ENCODE measurements around the gene ACOT9.
"Not testable (repeated sequence)": the region's sequence is repeated elsewhere in the genome, so short reads cannot be mapped to it uniquely, and the experiment has no call there.

ACOT9 gene

GRCh38 chrX:23699636-23700194 lies 43.4 kb downstream of the ACOT9 start:
- DNase-seq (ENCODE audit: low read depth in 2 of 2) = peak in 1 of 2 donors; percentile 11

DNA sequence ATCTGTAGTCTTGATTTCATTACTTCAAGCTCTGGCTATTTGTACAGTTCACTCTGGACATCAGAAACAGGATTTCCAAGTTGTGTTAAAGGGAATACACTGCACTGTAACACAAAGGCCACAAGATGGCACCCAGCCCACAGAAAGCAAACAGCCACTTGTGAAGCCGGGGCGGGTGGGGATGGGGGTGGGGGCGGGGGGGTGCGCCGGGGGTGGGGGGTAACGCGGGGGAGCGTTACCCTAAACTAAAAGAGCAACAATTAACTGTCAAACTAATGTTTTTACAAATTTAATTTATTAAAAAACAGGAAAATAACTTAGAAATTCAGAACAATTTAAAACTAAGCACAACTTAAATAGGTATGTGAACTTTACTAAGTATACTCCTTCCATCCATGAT lies 48.5 kb downstream of the ACOT9 start:
- no peak for DNase-seq (ENCODE audit: low read depth in 2 of 2)

- no peak for DNase-seq (ENCODE audit: low read depth in 2 of 2)
Measured at GRCh38 chrX:23692166-23692565, 50.9 kb downstream of the ACOT9 start.

- not testable (repeated sequence) for DNase-seq (ENCODE audit: low read depth in 2 of 2)
Measured at GRCh38 chrX:23676486-23676885, 66.6 kb downstream of the ACOT9 start.

DNA sequence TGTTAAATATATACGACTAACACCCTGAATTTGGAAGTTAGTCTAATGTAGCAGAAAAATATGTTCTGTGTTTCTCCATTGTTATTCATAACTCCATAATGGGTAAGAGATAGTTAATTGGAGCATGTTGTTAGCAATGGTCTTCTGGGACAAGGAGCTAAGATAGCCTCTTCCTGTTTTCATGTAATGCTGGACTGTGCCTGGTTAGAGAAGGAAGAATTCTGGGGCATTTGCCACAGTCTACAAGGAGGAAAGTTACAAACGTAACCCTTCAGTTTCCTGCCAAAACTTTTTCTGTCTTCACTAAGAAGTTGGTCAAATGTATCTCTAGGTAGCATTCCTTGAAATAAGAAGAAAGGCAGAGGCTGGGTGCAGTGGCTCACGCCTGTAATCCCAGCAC lies 70.0 kb downstream of the ACOT9 start:
- no peak for DNase-seq (ENCODE audit: low read depth in 2 of 2)

- no peak for DNase-seq (ENCODE audit: low read depth in 2 of 2)
Measured at GRCh38 chrX:23670528-23670927, 72.5 kb downstream of the ACOT9 start.

- no peak for DNase-seq (ENCODE audit: low read depth in 2 of 2)
Measured at GRCh38 chrX:23668335-23668734, 74.7 kb downstream of the ACOT9 start.

GRCh38 chrX:23667239-23668177 lies 75.6 kb downstream of the ACOT9 start, which contains the start of gene PRDX4:
Gene PRDX4, plus strand, starts transcription at chrX:23667493. Its CDS starts 78 bp downstream, at chrX:23667571.
- DNase-seq (ENCODE audit: low read depth in 2 of 2) = peak; percentile 62 to 70

- DNase-seq (ENCODE audit: low read depth in 2 of 2) = no peak
Measured at GRCh38 chrX:23666282-23666681, 76.8 kb downstream of the ACOT9 start.

DNA sequence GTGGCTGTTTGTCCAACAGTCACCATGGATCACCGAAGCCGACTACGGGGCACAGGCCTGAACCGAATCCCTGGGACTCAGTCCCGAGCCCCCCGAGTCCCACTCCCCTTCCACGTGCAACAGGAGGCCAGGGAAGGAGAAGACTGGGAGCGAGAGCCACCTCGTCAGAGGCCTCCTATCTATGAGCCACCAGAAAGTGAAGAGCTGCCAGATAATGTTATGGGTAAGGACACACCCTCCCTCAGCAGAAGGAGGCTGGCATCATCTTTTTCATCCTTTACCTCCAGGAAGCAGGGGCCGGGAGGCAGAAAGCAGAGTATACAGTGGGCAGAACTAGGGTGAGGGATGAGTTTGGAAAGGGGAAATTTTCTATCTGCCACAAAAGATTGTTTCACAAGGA lies 78.6 kb downstream of the ACOT9 start:
- DNase-seq (ENCODE audit: low read depth in 2 of 2) = no peak

DNA sequence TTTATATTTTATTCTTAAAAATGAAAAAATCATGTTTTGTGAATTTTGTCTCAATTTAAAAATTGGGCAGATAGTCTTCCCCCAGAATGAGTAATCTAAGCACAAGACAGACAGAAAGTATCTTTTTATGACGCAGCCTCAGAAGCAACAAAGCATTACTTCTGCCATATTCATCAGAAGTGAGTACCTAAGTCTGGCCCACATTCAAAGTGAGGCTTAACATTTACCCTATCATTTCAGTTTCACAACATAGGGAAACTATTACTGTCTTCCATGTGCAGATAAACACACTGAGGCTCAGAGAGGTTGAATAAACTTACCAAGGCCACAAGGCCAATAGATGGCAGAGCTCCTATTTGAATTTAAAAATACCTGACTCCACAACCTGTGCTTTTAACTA lies 80.2 kb downstream of the ACOT9 start:
- DNase-seq (ENCODE audit: low read depth in 2 of 2) = no peak

DNA sequence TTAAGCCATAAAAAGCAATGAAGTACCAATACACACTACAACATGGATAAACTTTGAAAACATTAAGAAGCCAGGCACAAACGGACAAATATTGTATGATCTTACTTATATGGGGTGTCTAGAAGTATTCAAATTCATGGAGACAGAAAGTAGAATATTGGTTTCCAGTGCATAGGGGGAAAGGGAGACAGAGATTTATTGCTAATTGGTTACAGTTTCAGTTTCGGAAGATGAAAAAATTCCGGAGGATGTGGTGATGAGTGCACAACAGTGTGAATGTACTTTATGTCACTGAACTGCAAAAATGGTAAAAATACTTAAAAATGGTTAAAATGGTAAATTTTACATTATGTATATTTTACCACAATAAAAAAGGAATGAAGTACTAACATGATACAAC lies 80.9 kb downstream of the ACOT9 start:
- DNase-seq (ENCODE audit: low read depth in 2 of 2) = no peak

GRCh38 chrX:23661671-23662070 lies 81.4 kb downstream of the ACOT9 start:
- no peak for DNase-seq (ENCODE audit: low read depth in 2 of 2)

DNA sequence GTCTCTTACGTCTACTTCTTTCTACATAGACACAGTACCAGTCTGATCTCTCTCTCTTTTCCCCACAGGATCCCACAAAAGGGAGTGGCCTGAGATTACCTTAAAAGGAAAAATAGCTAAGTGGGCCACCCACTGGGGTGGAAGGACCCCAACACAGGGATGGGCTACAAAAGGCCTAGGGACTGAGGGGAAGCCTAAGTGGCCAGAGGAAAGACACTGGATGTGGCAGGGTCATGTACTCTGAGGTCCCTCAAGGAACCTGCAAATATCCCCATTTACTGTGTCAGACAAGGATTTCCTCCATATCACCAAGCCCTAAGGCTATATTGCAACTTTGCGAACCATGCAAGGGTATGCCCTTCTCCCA lies 82.3 kb downstream of the ACOT9 start:
- no peak for DNase-seq (ENCODE audit: low read depth in 2 of 2)

DNA sequence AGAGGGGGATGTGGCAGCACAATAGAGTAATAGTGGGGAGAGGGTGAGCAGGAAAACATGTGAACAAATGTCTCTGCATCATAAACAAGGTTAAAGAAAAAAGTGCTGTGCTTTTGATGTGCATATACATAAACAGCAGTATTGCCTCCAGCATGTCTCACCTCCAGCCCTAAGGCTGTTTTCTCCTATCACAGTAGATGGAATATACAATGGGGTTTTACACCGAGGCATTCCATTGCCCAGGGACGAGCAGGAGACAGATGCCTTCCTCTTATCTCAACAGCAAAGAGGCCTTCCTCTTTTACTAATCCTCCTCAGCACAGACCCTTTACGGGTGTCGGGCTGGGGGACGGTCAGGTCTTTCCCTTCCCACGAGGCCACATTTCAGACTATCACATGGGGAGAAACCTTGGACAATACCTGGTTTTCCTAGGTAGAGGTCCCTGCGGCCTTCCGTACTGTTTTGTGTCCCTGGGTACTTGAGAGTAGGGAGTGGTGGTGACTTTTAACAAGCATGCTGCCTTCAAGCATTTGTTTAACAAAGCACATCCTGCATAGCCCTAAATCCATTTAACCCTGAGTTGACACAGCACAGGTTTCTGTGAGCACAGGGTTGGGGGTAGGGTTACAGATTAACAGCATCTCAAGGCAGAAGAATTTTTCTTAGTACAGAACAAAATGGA lies 82.9 kb downstream of the ACOT9 start:
- DNase-seq (ENCODE audit: low read depth in 2 of 2) = not testable (repeated sequence)

GRCh38 chrX:23659339-23659738 lies 83.7 kb downstream of the ACOT9 start:
- DNase-seq (ENCODE audit: low read depth in 2 of 2) = no peak

GRCh38 chrX:23656684-23657083 lies 86.4 kb downstream of the ACOT9 start:
- DNase-seq (ENCODE audit: low read depth in 2 of 2) = no peak

DNA sequence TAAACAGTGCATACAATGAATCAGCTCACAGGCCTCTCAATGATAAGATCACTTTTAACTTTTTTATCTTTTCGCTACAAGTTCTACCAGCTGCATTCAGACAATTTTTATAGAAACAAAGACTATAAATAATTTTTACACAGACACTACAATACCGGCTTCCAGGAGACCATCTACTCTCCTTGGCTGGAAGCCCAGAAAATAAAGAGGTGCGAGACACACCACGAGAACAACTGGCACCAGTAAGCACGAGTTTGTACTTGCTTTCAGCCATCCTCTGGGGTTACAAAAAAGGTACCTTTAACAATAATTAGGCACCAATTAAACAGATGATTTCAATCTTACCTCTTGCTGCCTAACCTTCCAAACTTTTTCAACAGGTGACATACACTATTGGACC lies 87.0 kb downstream of the ACOT9 start:
- DNase-seq (ENCODE audit: low read depth in 2 of 2) = no peak
